Stimulated activated CD8-positive, alpha-beta memory T cell treated with anti-CD3 and anti-CD28 coated beads, Interleukin-15, amount 100 ng/mL, for 1 hour (primary cell): ENCODE measurements around the gene SMIM33.
"Not testable (repeated sequence)": the region's sequence is repeated elsewhere in the genome, so short reads cannot be mapped to it uniquely, and the experiment has no call there.

ENCODE experiments used
- DNase-seq: peaks from one replicate; pipeline ENCODE4 v3.0.0-alpha.2; 2020; ENCODE audit warnings: low read depth

Gene SMIM33

GRCh38 chr5:139470821-139471300, at the start of gene SMIM33:
Gene SMIM33, plus strand, starts transcription at chr5:139471004. Its CDS starts 118 bp downstream, at chr5:139471122.
- DNase-seq = no peak

GRCh38 chr5:139422307-139422893, 48.4 kb upstream of the SMIM33 start:
- DNase-seq = no peak

- DNase-seq = no peak
These were observed 45.3 kb upstream of the SMIM33 start for GRCh38 chr5:139425497-139425896.

- no peak for DNase-seq
These were observed 44.5 kb upstream of the SMIM33 start for GRCh38 chr5:139426203-139426885.

- no peak for DNase-seq
These were observed 40.8 kb upstream of the SMIM33 start for GRCh38 chr5:139430015-139430414.

GRCh38 chr5:139431706-139432105, 39.1 kb upstream of the SMIM33 start:
- DNase-seq = no peak

GRCh38 chr5:139435676-139436075, 35.1 kb upstream of the SMIM33 start:
- DNase-seq = no peak

GRCh38 chr5:139438707-139439012, 32.1 kb upstream of the SMIM33 start:
- no peak for DNase-seq

- peak; percentile 81 for DNase-seq
These were observed 31.5 kb upstream of the SMIM33 start, which contains the start of gene DNAJC18 for GRCh38 chr5:139439013-139439903. Gene DNAJC18, minus strand, starts transcription at chr5:139439525. Its CDS starts 80 bp downstream, at chr5:139439445.

GRCh38 chr5:139440416-139440815, 30.4 kb upstream of the SMIM33 start:
- DNase-seq = not testable (repeated sequence)

GRCh38 chr5:139443831-139444453, 26.9 kb upstream of the SMIM33 start:
- no peak for DNase-seq

GRCh38 chr5:139445325-139446170, 25.3 kb upstream of the SMIM33 start:
- no peak for DNase-seq

- no peak for DNase-seq
These were observed 23.6 kb upstream of the SMIM33 start for GRCh38 chr5:139446956-139447779.

- no peak for DNase-seq
These were observed 19.6 kb upstream of the SMIM33 start for GRCh38 chr5:139451176-139451575.

GRCh38 chr5:139451878-139452660, 18.7 kb upstream of the SMIM33 start:
- DNase-seq = no peak

GRCh38 chr5:139453683-139454567, 16.9 kb upstream of the SMIM33 start:
- no peak for DNase-seq

GRCh38 chr5:139454568-139455290, 16.1 kb upstream of the SMIM33 start:
- DNase-seq = no peak

GRCh38 chr5:139456776-139457175, 14.0 kb upstream of the SMIM33 start:
- no peak for DNase-seq
